RWPE2 (cell line): Measurements from ENCODE around the gene DOK3.

Experiments
- ATAC-seq: fragments of 200-7000 bp; cut with Tn5 transposase; 3 replicates; pipeline ENCODE4 v1.9.1; 2021; ENCODE audit warnings: low read depth
- DNase-seq: peaks from one replicate; pipeline ENCODE4 v3.0.0-alpha.2; 2020; ENCODE audit warnings: low spot score
- H3K27ac ChIP-seq: fragments of 450-650 bp; 2 replicates; pipeline ENCODE4 v1.5.1; 2017; ENCODE audit warnings: mild to moderate bottlenecking; ENCODE audit not compliant: poor library complexity, severe bottlenecking
- H3K27me3 ChIP-seq: fragments of 250-450 bp; sonication (Bioruptor Pico); 2 replicates; pipeline ENCODE4 v1.5.1; 2021; ENCODE audit warnings: mild to moderate bottlenecking, moderate library complexity; ENCODE audit not compliant: insufficient read depth, poor library complexity, severe bottlenecking
- H3K36me3 ChIP-seq: fragments of 250-450 bp; sonication (Bioruptor Pico); 2 replicates; pipeline ENCODE4 v1.5.1; 2020; ENCODE audit warnings: low read depth, mild to moderate bottlenecking, moderate library complexity
- H3K4me1 ChIP-seq: fragments of 250-450 bp; sonication (Bioruptor Pico); 2 replicates; pipeline ENCODE4 v1.5.1; 2021; ENCODE audit warnings: mild to moderate bottlenecking, moderate library complexity; ENCODE audit not compliant: insufficient read depth, poor library complexity, severe bottlenecking
- H3K4me3 ChIP-seq: fragments of 250-450 bp; sonication (Bioruptor Pico); 2 replicates; pipeline ENCODE4 v1.5.1; 2021; ENCODE audit warnings: mild to moderate bottlenecking, moderate library complexity; ENCODE audit not compliant: severe bottlenecking
- H3K9me3 ChIP-seq: fragments of 250-450 bp; sonication (Bioruptor Pico); 2 replicates; pipeline ENCODE4 v1.5.1; 2021; ENCODE audit warnings: mild to moderate bottlenecking, moderate library complexity; ENCODE audit not compliant: severe bottlenecking
- CTCF ChIP-seq: fragments of 450-650 bp; IDR thresholded peaks from one replicate; pipeline ENCODE4 v1.5.1; 2017; ENCODE audit warnings: mild to moderate bottlenecking, moderate library complexity; ENCODE audit not compliant: poor library complexity, severe bottlenecking

Gene DOK3

GRCh38 chr5:177500685-177501522 lies 8.7 kb downstream of the DOK3 start:
- Histone ChIP-seq H3K4me3 (no peak overlapping the region), H3K4me1 (peaks cover 3% of the 10 kb centered on the region), H3K36me3 (peaks cover 6% of the 10 kb centered on the region), H3K27me3 (no peaks in the 10 kb centered on the region), H3K9me3 (no peaks in the 10 kb centered on the region), H3K27ac (no peak overlapping the region)
- peak; percentile 99 for TF ChIP-seq CTCF
- peak; percentile 44 for ATAC-seq
- peak; percentile 93 for DNase-seq

- DNase-seq (no peak), ATAC-seq (no peak)
- no peak for TF ChIP-seq CTCF
- Histone ChIP-seq H3K27me3 (no peaks in the 10 kb centered on the region), H3K27ac (no peak overlapping the region), H3K4me3 (no peak overlapping the region), H3K36me3 (peaks cover 17% of the 10 kb centered on the region), H3K9me3 (no peaks in the 10 kb centered on the region), H3K4me1 (peaks cover 14% of the 10 kb centered on the region)
Observed at GRCh38 chr5:177499842-177500241, 9.8 kb downstream of the DOK3 start.

GRCh38 chr5:177498013-177498787 lies 11.4 kb downstream of the DOK3 start:
- Histone ChIP-seq H3K4me1 (peaks cover 26% of the 10 kb centered on the region), H3K27me3 (no peaks in the 10 kb centered on the region), H3K4me3 (peak overlapping the region; percentile 91), H3K9me3 (no peaks in the 10 kb centered on the region), H3K27ac (peak overlapping the region; percentile 96), H3K36me3 (peaks cover 28% of the 10 kb centered on the region)
- TF ChIP-seq CTCF: peak; percentile 13
- ATAC-seq (no peak), DNase-seq (no peak)

GRCh38 chr5:177497292-177498012 lies 12.2 kb downstream of the DOK3 start, which contains the start of gene PDLIM7:
Gene PDLIM7 (minus strand): TSS chr5:177497604. CDS start chr5:177496512, 1,092 bp downstream.
- Histone ChIP-seq H3K4me3 (peak within 1 kb of the TSS; percentile 91), H3K27ac (peak within 1 kb of the TSS; percentile 96), H3K36me3 (peaks cover 36% of the 10 kb centered on the region), H3K4me1 (peaks cover 26% of the 10 kb centered on the region), H3K9me3 (no peaks in the 10 kb centered on the region), H3K27me3 (no peaks in the 10 kb centered on the region)
- ATAC-seq (peak; percentile 55), DNase-seq (peak; percentile 98)
- peak; percentile 37 for TF ChIP-seq CTCF
